ENCODE results near the gene CCDC106.

GRCh38 chr19:55685776-55686175, 37.8 kb downstream of the CCDC106 start:
- TF ChIP-seq, protein P1, sequence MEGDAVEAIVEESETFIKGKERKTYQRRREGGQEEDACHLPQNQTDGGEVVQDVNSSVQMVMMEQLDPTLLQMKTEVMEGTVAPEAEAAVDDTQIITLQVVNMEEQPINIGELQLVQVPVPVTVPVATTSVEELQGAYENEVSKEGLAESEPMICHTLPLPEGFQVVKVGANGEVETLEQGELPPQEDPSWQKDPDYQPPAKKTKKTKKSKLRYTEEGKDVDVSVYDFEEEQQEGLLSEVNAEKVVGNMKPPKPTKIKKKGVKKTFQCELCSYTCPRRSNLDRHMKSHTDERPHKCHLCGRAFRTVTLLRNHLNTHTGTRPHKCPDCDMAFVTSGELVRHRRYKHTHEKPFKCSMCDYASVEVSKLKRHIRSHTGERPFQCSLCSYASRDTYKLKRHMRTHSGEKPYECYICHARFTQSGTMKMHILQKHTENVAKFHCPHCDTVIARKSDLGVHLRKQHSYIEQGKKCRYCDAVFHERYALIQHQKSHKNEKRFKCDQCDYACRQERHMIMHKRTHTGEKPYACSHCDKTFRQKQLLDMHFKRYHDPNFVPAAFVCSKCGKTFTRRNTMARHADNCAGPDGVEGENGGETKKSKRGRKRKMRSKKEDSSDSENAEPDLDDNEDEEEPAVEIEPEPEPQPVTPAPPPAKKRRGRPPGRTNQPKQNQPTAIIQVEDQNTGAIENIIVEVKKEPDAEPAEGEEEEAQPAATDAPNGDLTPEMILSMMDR (IDR thresholded peaks at IDR 0.05; ENCODE audit: low read length) = no peak
- TF ChIP-seq EZH2 (IDR thresholded peaks at IDR 0.05; ENCODE audit: borderline replicate concordance, low read length) = no peak
